Measurements from ENCODE around the gene RAPGEF5.

DNA sequence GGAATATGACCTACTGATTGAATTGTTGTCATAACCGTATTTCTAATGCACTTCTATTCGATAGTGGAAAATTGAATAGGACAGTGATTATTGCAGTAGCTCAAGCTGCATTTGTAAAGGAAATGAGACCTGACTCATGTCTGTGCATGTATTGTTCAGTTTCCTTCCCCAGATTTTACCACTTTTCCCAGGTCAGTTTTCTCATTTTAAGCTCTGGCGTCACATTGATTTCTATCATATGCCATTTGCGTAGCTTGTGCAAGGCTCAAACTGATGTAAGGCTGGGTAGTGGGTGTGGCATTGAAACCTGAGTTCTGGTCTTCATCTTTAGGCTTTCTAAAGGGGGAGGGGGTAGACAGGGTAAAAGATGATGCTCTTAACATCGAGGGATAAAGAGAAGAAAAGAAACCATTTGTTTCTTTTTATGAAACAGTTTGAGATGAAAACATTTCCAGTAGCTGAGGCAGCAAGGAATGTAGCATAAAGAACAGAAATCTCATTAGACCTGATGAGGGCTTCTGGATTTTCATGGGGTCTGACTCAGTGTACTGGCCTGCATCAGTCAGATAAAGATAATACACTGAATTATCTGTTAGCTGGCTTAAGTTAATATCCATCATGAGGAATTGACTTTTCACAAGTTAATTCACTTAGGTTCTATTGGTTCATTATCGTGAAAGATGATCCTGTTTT lies 229.0 kb downstream of the RAPGEF5 start:
- TF ChIP-seq, protein P1, sequence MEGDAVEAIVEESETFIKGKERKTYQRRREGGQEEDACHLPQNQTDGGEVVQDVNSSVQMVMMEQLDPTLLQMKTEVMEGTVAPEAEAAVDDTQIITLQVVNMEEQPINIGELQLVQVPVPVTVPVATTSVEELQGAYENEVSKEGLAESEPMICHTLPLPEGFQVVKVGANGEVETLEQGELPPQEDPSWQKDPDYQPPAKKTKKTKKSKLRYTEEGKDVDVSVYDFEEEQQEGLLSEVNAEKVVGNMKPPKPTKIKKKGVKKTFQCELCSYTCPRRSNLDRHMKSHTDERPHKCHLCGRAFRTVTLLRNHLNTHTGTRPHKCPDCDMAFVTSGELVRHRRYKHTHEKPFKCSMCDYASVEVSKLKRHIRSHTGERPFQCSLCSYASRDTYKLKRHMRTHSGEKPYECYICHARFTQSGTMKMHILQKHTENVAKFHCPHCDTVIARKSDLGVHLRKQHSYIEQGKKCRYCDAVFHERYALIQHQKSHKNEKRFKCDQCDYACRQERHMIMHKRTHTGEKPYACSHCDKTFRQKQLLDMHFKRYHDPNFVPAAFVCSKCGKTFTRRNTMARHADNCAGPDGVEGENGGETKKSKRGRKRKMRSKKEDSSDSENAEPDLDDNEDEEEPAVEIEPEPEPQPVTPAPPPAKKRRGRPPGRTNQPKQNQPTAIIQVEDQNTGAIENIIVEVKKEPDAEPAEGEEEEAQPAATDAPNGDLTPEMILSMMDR (IDR thresholded peaks at IDR 0.05): no peak
- no peak for TF ChIP-seq ZFX (IDR thresholded peaks at IDR 0.05; ENCODE audit: borderline replicate concordance)

Data from 22Rv1 (cell line).